ENCODE measurements around the gene PLAU.

DNA sequence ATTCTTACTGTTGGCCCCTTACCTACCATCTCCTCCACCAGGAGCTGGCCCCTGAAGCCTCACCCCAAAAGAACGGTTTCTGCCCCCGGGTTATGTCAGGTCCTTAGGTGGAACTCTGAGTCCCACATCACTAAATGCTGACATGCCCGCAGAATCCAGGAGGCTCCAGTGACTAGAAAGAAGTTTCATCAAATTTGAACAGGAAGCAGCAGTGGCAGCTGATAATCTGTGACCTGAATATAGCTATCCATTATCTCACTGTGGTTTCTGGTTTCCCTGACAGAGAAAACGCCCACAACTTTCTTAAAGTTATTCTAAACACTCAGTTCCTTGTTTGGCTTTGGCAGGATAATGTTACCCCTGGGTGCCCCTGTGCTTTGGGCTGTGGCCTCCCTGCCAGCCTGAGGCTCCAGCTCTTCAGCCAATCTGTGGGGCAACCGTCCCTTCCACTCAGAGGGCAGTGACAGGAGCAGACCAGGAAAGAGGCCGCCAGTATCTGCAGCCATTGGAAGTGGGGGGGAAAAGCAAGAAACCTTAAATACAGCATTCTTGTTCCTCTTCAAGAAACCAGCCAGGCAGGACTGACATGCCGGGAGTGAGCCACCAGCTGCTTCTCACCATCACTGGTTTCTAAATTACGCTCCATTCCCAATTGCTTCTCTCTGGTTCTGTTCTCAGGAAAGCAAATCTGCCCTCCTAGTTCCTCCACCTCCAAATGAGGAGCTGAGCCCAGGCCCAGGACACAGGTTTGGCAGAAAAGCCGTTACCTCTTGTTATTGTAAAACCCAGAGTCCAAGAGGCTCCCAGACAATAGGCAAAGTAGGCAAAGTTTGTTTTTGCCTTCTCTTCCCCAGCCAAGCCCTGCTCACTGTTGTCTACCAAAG is 45.8 kb downstream of the PLAU start:
- no peak for TF ChIP-seq CTCF (IDR thresholded peaks at IDR 0.05)
- TF ChIP-seq POLR2A (IDR thresholded peaks at IDR 0.05), result no peak

Measured in testis (tissue), 2 donors.